Calu3 (cell line): ENCODE measurements around the gene GTSF1L. TPM values are rescaled to one million over a fixed set of nuclear protein-coding genes. Genes with fewer than 3 reads are reported as not detected.

ENCODE experiments used
- BruUV-seq: library from RNA; stranded (reverse); fragments of 400-500 nt; replicated peaks from 2 replicates; lab custom pipeline; 2021; lab: Mats Ljungman, UMichigan
- CTCF ChIA-PET: fragments of 300-600 bp; sonication (Branson Sonifier 250); formaldehyde crosslinking; loops from one replicate; lab custom pipeline; 2022; ENCODE audit warnings: antibody characterized with exemption; lab: Charles Lee
- DNase-seq: peaks from one replicate; pipeline ENCODE4 v3.0.0; 2022
- H3K27ac Mint-ChIP-seq: one replicate; pipeline ENCODE4 v1.8.0; 2022; ENCODE audit warnings: mixed read lengths; ENCODE audit not compliant: unreplicated experiment
- H3K27me3 Mint-ChIP-seq: one replicate; pipeline ENCODE4 v1.8.0; 2022; ENCODE audit warnings: mixed read lengths; ENCODE audit not compliant: unreplicated experiment
- H3K36me3 Mint-ChIP-seq: one replicate; pipeline ENCODE4 v1.8.0; 2022; ENCODE audit warnings: mild to moderate bottlenecking, moderate library complexity, mixed read lengths; ENCODE audit not compliant: insufficient read depth, unreplicated experiment
- H3K4me1 Mint-ChIP-seq: one replicate; pipeline ENCODE4 v1.8.0; 2022; ENCODE audit warnings: mild to moderate bottlenecking, low read depth, mixed read lengths; ENCODE audit not compliant: unreplicated experiment
- H3K4me3 Mint-ChIP-seq: one replicate; pipeline ENCODE4 v1.8.0; 2022; ENCODE audit warnings: mild to moderate bottlenecking, low read depth, moderate library complexity, mixed read lengths; ENCODE audit not compliant: unreplicated experiment
- H3K9me3 Mint-ChIP-seq: one replicate; pipeline ENCODE4 v1.8.0; 2022; ENCODE audit warnings: low read depth, mixed read lengths; ENCODE audit not compliant: unreplicated experiment
- intact Hi-C: fragments of 100-400 bp; cut with micrococcal nuclease; formaldehyde crosslinking; loops from one replicate; pipeline ENCODE4 v1.10.0; 2022; ENCODE audit not compliant: unreplicated experiment
- total RNA-seq: library from RNA; stranded (reverse); gene quantifications from 2 replicates; pipeline ENCODE4 v1.2.3, GENCODE V29; 2022
- TF ChIP-seq, protein P1 (sequence below): fragments of 200-600 bp; IDR thresholded peaks from one replicate; pipeline ENCODE4 v1.8.0; 2022; ENCODE audit warnings: antibody characterized with exemption; ENCODE audit not compliant: unreplicated experiment

GTSF1L gene
- total RNA-seq, 1 experiment from 2014 or later = not detected

DNA sequence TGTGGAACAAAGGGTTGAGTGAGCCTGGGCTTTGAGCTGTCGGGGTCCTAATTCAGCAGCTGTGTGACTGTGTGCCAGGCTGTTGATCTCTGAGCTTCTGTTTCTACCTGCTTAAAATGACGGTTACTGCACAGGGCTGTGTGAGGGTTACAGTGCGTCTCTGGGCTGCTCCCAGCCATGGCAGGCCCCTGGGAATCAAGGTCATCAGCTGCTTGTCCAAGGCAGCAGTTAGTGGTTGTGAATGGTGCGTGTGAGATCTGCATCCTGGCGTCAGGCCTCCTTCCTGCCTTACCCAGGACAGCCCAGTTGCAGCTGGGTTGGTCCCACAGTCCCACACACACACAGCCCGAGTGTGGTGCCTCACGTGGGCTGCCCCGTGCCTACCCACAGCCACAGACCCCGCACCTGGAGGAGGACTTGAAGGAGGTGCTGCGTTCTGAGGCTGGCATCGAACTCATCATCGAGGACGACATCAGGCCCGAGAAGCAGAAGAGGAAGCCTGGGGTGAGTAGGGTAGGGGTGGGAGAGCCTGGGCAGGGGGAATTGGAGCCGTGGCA is 15.6 kb downstream of the GTSF1L start:
- H3K4me3 Mint-ChIP-seq = no peak overlapping the region
- TF ChIP-seq, protein P1, sequence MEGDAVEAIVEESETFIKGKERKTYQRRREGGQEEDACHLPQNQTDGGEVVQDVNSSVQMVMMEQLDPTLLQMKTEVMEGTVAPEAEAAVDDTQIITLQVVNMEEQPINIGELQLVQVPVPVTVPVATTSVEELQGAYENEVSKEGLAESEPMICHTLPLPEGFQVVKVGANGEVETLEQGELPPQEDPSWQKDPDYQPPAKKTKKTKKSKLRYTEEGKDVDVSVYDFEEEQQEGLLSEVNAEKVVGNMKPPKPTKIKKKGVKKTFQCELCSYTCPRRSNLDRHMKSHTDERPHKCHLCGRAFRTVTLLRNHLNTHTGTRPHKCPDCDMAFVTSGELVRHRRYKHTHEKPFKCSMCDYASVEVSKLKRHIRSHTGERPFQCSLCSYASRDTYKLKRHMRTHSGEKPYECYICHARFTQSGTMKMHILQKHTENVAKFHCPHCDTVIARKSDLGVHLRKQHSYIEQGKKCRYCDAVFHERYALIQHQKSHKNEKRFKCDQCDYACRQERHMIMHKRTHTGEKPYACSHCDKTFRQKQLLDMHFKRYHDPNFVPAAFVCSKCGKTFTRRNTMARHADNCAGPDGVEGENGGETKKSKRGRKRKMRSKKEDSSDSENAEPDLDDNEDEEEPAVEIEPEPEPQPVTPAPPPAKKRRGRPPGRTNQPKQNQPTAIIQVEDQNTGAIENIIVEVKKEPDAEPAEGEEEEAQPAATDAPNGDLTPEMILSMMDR = no peak
- H3K36me3 Mint-ChIP-seq = peaks cover 26% of the 10 kb centered on the region
- CTCF ChIA-PET = interaction anchor here (1.1 kb wide), 1 partner anchor 14 kb away, joined by 4 read pairs; no protein-coding TSS in a partner anchor
- no TSS peak for BruUV-seq
- DNase-seq = no peak
- H3K9me3 Mint-ChIP-seq = no peaks in the 10 kb centered on the region
- H3K27me3 Mint-ChIP-seq = no peaks in the 10 kb centered on the region
- intact Hi-C loops = no loop called here
- no peak overlapping the region for H3K27ac Mint-ChIP-seq
- no peaks in the 10 kb centered on the region for H3K4me1 Mint-ChIP-seq

DNA sequence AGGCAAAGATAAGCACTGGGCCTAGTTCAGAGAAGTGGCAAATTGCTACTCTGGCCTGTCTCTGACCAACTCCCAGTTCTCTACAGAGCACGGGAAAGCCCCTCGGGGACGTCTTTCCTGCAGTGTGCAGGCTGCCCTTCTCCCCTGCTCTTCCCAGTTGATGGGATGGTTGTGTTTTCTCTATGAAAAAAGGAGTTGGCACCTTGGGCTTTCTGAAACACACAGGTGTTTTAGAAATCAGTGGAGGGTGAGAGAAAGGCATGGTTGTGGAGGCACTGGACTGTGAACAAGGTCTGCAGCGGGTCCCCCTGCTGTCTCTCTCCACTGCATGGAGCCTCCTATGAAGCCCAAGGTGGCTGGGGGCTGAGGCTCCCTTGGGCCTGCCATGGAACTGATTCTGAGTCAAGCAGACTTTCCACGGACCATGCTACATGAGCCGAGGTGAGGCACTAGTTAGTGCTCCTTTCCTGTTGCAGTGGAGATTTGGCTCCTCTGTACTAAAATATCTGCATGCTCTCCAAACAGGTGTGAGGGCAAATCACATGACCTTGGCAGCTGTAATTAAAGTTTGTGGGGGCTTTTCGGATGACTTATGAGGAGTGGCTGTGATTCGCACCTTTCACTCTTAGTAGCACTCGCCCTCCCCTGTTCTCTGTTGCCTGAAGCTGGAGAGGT is 16.3 kb downstream of the GTSF1L start:
- no peaks in the 10 kb centered on the region for H3K27me3 Mint-ChIP-seq
- intact Hi-C loops = no loop called here
- TF ChIP-seq, protein P1 = no peak
- DNase-seq = no peak
- H3K36me3 Mint-ChIP-seq = peaks cover 26% of the 10 kb centered on the region
- no peak overlapping the region for H3K4me3 Mint-ChIP-seq
- H3K27ac Mint-ChIP-seq = no peak overlapping the region
- no peaks in the 10 kb centered on the region for H3K9me3 Mint-ChIP-seq
- CTCF ChIA-PET = interaction anchor here (1.1 kb wide), 1 partner anchor 15 kb away, joined by 4 read pairs; no protein-coding TSS in a partner anchor
- no peaks in the 10 kb centered on the region for H3K4me1 Mint-ChIP-seq
- BruUV-seq = no TSS peak

DNA sequence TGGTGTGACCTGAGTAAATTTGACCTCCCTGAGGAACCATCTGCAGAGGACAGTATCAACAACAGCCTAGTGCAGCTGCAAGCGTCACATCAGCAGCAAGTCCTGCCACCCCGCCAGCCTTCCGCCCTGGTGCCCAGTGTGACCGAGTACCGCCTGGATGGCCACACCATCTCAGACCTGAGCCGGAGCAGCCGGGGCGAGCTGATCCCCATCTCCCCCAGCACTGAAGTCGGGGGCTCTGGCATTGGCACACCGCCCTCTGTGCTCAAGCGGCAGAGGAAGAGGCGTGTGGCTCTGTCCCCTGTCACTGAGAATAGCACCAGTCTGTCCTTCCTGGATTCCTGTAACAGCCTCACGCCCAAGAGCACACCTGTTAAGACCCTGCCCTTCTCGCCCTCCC is 24.3 kb downstream of the GTSF1L start:
- H3K9me3 Mint-ChIP-seq = no peaks in the 10 kb centered on the region
- no peak for DNase-seq
- no peaks in the 10 kb centered on the region for H3K4me1 Mint-ChIP-seq
- intact Hi-C loops = no loop called here
- H3K36me3 Mint-ChIP-seq = peaks cover 16% of the 10 kb centered on the region
- H3K27ac Mint-ChIP-seq = no peak overlapping the region
- no TSS peak for BruUV-seq
- CTCF ChIA-PET = no interaction called here
- TF ChIP-seq, protein P1 = no peak
- no peak overlapping the region for H3K4me3 Mint-ChIP-seq
- no peaks in the 10 kb centered on the region for H3K27me3 Mint-ChIP-seq

DNA sequence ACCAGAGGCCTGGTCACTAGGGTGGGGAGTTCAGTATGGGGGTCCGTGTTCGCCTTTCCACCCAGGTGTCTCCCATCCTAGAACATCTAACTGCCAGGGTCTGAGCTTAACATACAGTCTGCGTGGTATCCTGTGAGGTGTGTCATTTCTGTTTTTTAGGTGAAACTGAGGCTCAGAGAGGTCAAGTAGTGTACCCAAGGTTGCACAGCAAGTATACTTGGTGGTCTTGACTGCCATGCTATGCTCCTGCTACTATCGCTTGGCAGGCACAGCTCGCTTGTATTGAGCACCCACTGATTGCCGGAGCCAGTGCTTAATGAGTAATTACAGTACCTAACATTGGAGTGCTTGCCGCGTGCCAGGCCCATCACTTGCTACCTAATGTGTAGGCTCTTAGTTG is 26.2 kb downstream of the GTSF1L start:
- TF ChIP-seq, protein P1 = no peak
- Mint-ChIP-seq H3K4me3 (no peak overlapping the region), H3K27me3 (no peaks in the 10 kb centered on the region), H3K4me1 (no peaks in the 10 kb centered on the region), H3K9me3 (no peaks in the 10 kb centered on the region), H3K27ac (no peak overlapping the region), H3K36me3 (peaks cover 21% of the 10 kb centered on the region)
- no peak for DNase-seq
- BruUV-seq = no TSS peak
- CTCF ChIA-PET = interaction anchor here (0.6 kb wide), 1 partner anchor 60 kb away, joined by 3 read pairs; no protein-coding TSS in a partner anchor
- intact Hi-C loops = no loop called here
